B cell (primary cell): ENCODE results near the gene CLDND2. TPM values are rescaled to one million over a fixed set of nuclear protein-coding genes. Genes with fewer than 3 reads are reported as not detected.

Source experiments
- ATAC-seq: fragments of 200-7000 bp; cut with Tn5 transposase; one replicate; pipeline ENCODE4 v1.10.0; 2021; ENCODE audit warnings: low read depth, mild to moderate bottlenecking, moderate number of reproducible peaks, moderate library complexity
- CTCF ChIA-PET: fragments of 350-600 bp; sonication (Branson Sonifier 250); formaldehyde crosslinking; loops from one replicate; lab custom pipeline; 2021; ENCODE audit warnings: antibody characterized with exemption, inconsistent platforms; lab: Charles Lee
- POLR2A ChIA-PET: fragments of 350-600 bp; sonication (Branson Sonifier 250); formaldehyde crosslinking; loops from one replicate; lab custom pipeline; 2021; ENCODE audit warnings: antibody characterized with exemption; lab: Charles Lee
- DNase-seq: peaks from one replicate; pipeline ENCODE4 v3.0.0; 2013
- H2AFZ ChIP-seq: 2 replicates; pipeline ENCODE4 v1.6.1; 2012; ENCODE audit warnings: mild to moderate bottlenecking, low read depth, low read length; ENCODE audit not compliant: insufficient read depth, poor library complexity, severe bottlenecking
- H3K27ac ChIP-seq, 2 donors: 1 replicate in 1 of 2; 2 replicates in 1 of 2; pipeline ENCODE4 v1.5.1; 2012 to 2013; ENCODE audit warnings: low read length in 2 of 2, mild to moderate bottlenecking in 2 of 2, moderate library complexity in 1 of 2
- H3K27me3 ChIP-seq, 4 experiments: fragments of 200-600 bp in 1 of 4; sonication (generic) in 1 of 4; replicated peaks in 1 of 4; 1 replicate in 2 of 4; 2 replicates in 2 of 4; pipeline versions ENCODE4 v1.6.1 to v1.7.0; 2013 to 2016; ENCODE audit warnings: low read length in 3 of 4, mild to moderate bottlenecking in 2 of 4, mixed read lengths in 1 of 4, moderate library complexity in 1 of 4; ENCODE audit not compliant: insufficient read depth in 4 of 4, control insufficient read depth in 3 of 4; ENCODE audit errors: control extremely low read depth in 1 of 4
- H3K36me3 ChIP-seq, 2 experiments: replicated peaks in 1 of 2; 1 replicate in 1 of 2; 2 replicates in 1 of 2; pipeline versions ENCODE4 v1.6.1 to v1.7.1; 2013; ENCODE audit warnings: low read length in 1 of 2; ENCODE audit not compliant: insufficient read depth in 2 of 2, control insufficient read depth in 1 of 2; ENCODE audit errors: control extremely low read depth in 1 of 2, extremely low read depth in 1 of 2
- H3K4me1 ChIP-seq, 2 donors: fragments of 200-600 bp in 1 of 2; sonication (generic) in 1 of 2; 1 replicate in 1 of 2; 2 replicates in 1 of 2; pipeline versions ENCODE4 v1.5.1 to v1.6.1; 2013 to 2017; ENCODE audit warnings: low read length in 2 of 2; ENCODE audit not compliant: control insufficient read depth in 2 of 2, insufficient read depth in 2 of 2
- H3K4me2 ChIP-seq: replicated peaks from 2 replicates; pipeline ENCODE3; 2012; ENCODE audit warnings: mild to moderate bottlenecking, low read depth, low read length; ENCODE audit not compliant: poor library complexity, severe bottlenecking
- H3K4me3 ChIP-seq, 5 experiments: fragments of 200-600 bp in 1 of 5; sonication (generic) in 1 of 5; 1 replicate in 3 of 5; 2 replicates in 2 of 5; pipeline versions ENCODE4 v1.5.1 to v1.7.0; 2011 to 2016; ENCODE audit warnings: low read length in 4 of 5, mild to moderate bottlenecking in 4 of 5, low read depth in 2 of 5, control low read depth in 1 of 5, moderate library complexity in 1 of 5; ENCODE audit not compliant: insufficient read depth in 1 of 5; ENCODE audit errors: control extremely low read depth in 1 of 5, extremely low read depth in 1 of 5
- H3K79me2 ChIP-seq: fragments of 200-600 bp; sonication (generic); one replicate; pipeline ENCODE4 v1.6.0; 2016; ENCODE audit warnings: low read length; ENCODE audit not compliant: control insufficient read depth, insufficient read depth
- H3K9ac ChIP-seq: fragments of 200-600 bp; sonication (generic); 2 replicates; pipeline ENCODE4 v1.6.1; 2017; ENCODE audit warnings: mild to moderate bottlenecking, low read length, moderate library complexity
- H3K9me3 ChIP-seq, 3 donors: one replicate each; pipeline versions ENCODE4 v1.6.1 to v1.7.1; 2013; ENCODE audit warnings: low read length in 2 of 3; ENCODE audit not compliant: control insufficient read depth in 2 of 3, insufficient read depth in 1 of 3; ENCODE audit errors: control extremely low read depth in 1 of 3
- H4K20me1 ChIP-seq: 2 replicates; pipeline ENCODE4 v1.6.0; 2012; ENCODE audit warnings: mild to moderate bottlenecking, low read length; ENCODE audit not compliant: insufficient read depth, control insufficient read depth, poor library complexity, severe bottlenecking
- H3K27ac Mint-ChIP-seq: one replicate; pipeline ENCODE4 v1.8.0; 2021; ENCODE audit warnings: mixed read lengths
- H3K27me3 Mint-ChIP-seq: one replicate; pipeline ENCODE4 v1.8.0; 2021; ENCODE audit warnings: mixed read lengths
- H3K4me1 Mint-ChIP-seq: one replicate; pipeline ENCODE4 v1.8.0; 2021; ENCODE audit warnings: mixed read lengths
- H3K4me3 Mint-ChIP-seq: one replicate; pipeline ENCODE4 v1.8.0; 2021; ENCODE audit warnings: mixed read lengths
- H3K9me3 Mint-ChIP-seq: one replicate; pipeline ENCODE4 v1.8.0; 2022; ENCODE audit warnings: mixed read lengths; ENCODE audit not compliant: insufficient read depth
- EZH2 ChIP-seq: IDR thresholded peaks from 2 replicates; pipeline ENCODE4 v1.6.1; 2012; ENCODE audit warnings: borderline replicate concordance, low read depth, mild to moderate bottlenecking, moderate library complexity, low read length; ENCODE audit not compliant: insufficient read depth, poor library complexity, severe bottlenecking
- WGBS: methylation state at CpG from one replicate; pipeline ENCODE4 v1.1.5; 2013; ENCODE audit warnings: missing lambda C conversion rate; ENCODE audit not compliant: insufficient coverage; 5-methylcytosine and 5-hydroxymethylcytosine counted together
- intact Hi-C: fragments of 100-400 bp; cut with micrococcal nuclease; formaldehyde crosslinking; loops from one replicate; pipeline ENCODE4 v1.10.0; 2022
- polyA plus RNA-seq: library from polyadenylated mRNA; depleted of rRNA; stranded (reverse); fragments of >200 nt; gene quantifications from 2 replicates; pipeline ENCODE4 v1.2.3, GENCODE V29; 2012
- total RNA-seq, 2 donors: library from RNA; stranded (reverse); fragments of 120-200 nt in 1 of 2; gene quantifications; 1 replicate in 1 of 2; 2 replicates in 1 of 2; pipeline versions ENCODE4 v1.2.3 to v1.2.4, GENCODE V29; 2013 to 2022
- TF ChIP-seq, protein P1 (sequence below): fragments of 200-600 bp; IDR thresholded peaks from one replicate; pipeline ENCODE4 v1.8.0; 2022; ENCODE audit warnings: antibody characterized with exemption, mild to moderate bottlenecking

CLDND2 gene
- total and polyA plus RNA-seq, 2 donors (not counting 1 experiment from before 2014, with no cell fraction given), result 1.9 TPM; not detected in 1

DNA sequence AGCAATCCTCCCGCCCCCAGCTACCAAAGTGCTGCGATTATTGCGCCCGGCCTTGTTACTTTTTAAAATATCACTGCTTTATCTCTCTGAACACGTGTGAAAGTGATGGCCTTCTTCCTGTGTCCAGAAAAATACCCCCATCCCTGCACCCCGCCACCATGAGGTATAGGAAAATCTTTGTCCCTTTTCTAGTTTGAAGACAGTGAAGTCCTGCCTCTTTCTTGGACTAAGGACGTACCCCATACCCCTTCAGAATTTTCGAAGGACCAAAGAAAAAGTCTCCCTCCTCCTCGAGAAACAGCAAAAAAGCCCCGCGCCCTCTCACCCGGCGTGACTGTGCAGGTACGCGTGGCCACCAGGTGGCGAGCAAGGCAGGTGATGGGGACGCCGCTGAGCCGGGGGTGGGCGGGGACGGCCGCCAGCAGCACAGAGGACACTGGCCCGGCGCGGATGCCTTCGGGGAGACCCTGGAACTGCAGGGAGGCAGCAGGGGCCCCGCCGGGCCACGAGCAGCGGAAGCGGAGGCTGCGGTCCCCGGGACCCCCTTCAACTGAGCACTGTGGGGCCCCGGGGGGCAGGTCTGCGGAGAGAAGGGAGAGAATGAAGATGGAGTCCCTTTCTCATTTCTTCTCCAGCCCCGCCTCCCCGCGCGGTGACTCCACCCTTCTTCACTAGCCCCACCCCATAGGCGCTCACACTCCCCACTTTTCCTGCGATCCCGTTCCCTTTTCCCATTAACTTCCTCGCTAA, 30.1 kb downstream of the CLDND2 start:
- ATAC-seq (peak; percentile 60), DNase-seq (peak; percentile 93)
- H3K9ac ChIP-seq, result peak overlapping the region; percentile 65
- under 1% methylated on average over 37 of the region's 43 CpGs for whole genome bisulfite sequencing
- H3K79me2 ChIP-seq, result no peaks in the 10 kb centered on the region
- Mint-ChIP-seq H3K27ac (peak overlapping the region; percentile 80), H3K9me3 (no peaks in the 10 kb centered on the region), H3K4me1 (peaks cover 36% of the 10 kb centered on the region), H3K27me3 (no peaks in the 10 kb centered on the region), H3K4me3 (peak overlapping the region; percentile 97)
- no peaks in the 10 kb centered on the region for H3K36me3 ChIP-seq
- H3K4me1 ChIP-seq, result peaks cover 22 to 42% of the 10 kb centered on the region in 2 donors
- TF ChIP-seq, protein P1, sequence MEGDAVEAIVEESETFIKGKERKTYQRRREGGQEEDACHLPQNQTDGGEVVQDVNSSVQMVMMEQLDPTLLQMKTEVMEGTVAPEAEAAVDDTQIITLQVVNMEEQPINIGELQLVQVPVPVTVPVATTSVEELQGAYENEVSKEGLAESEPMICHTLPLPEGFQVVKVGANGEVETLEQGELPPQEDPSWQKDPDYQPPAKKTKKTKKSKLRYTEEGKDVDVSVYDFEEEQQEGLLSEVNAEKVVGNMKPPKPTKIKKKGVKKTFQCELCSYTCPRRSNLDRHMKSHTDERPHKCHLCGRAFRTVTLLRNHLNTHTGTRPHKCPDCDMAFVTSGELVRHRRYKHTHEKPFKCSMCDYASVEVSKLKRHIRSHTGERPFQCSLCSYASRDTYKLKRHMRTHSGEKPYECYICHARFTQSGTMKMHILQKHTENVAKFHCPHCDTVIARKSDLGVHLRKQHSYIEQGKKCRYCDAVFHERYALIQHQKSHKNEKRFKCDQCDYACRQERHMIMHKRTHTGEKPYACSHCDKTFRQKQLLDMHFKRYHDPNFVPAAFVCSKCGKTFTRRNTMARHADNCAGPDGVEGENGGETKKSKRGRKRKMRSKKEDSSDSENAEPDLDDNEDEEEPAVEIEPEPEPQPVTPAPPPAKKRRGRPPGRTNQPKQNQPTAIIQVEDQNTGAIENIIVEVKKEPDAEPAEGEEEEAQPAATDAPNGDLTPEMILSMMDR, result peak; percentile 87
- no peak for TF ChIP-seq EZH2
- intact Hi-C loops, result loop anchor here (1.0 to 2.0 kb wide), 12 partner anchors 29 to 364 kb away; partner anchors contain the start of genes CTU1, SIGLEC10 and ZNF175
- CTCF ChIA-PET, result interaction anchor here (0.8 to 7.0 kb wide), 19 partner anchors 18 to 439 kb away, joined by 3 to 70 read pairs (median 5); partner anchors contain the start of gene SIGLEC10
- H3K4me2 ChIP-seq, result peak overlapping the region; percentile 80
- POLR2A ChIA-PET, result interaction anchor here (0.6 to 2.0 kb wide), 4 partner anchors 27 to 57 kb away, joined by 4 to 11 read pairs (median 8); no protein-coding TSS in a partner anchor
- H3K9me3 ChIP-seq, result peaks cover 0 to 5% (median 0%) of the 10 kb centered on the region in 3 donors
- peak overlapping the region; percentile 77 for H2AFZ ChIP-seq
- no peaks in the 10 kb centered on the region for H3K27me3 ChIP-seq
- H4K20me1 ChIP-seq, result no peaks in the 10 kb centered on the region
- H3K27ac ChIP-seq, result no peak overlapping the region
- H3K4me3 ChIP-seq, result peak overlapping the region; percentile 11 to 77 (median 58)
